Breast epithelium (tissue), 3 donors: Measurements from ENCODE around the gene NDUFS7.

Experiments
- POLR2A ChIP-seq: fragments of 450-650 bp; IDR thresholded peaks from one replicate; pipeline ENCODE4 v1.6.1; 2016; ENCODE audit warnings: antibody characterized with exemption, mild to moderate bottlenecking, moderate library complexity
- POLR2AphosphoS5 ChIP-seq, 3 donors: sonication (generic); formaldehyde crosslinking; IDR thresholded peaks; one replicate each; pipeline ENCODE4 v1.6.1; 2017; ENCODE audit warnings: antibody characterized with exemption in 3 of 3
- TF ChIP-seq, protein P1 (sequence below), 3 donors: fragments of 450-650 bp; IDR thresholded peaks; one replicate each; pipeline ENCODE4 v1.5.1; 2016 to 2017; ENCODE audit warnings: antibody characterized with exemption in 3 of 3, mild to moderate bottlenecking in 3 of 3, moderate library complexity in 3 of 3

- TF ChIP-seq POLR2A (no peak), POLR2AphosphoS5 (IDR thresholded peaks at IDR 0.05) (no peak)
- TF ChIP-seq, protein P1, sequence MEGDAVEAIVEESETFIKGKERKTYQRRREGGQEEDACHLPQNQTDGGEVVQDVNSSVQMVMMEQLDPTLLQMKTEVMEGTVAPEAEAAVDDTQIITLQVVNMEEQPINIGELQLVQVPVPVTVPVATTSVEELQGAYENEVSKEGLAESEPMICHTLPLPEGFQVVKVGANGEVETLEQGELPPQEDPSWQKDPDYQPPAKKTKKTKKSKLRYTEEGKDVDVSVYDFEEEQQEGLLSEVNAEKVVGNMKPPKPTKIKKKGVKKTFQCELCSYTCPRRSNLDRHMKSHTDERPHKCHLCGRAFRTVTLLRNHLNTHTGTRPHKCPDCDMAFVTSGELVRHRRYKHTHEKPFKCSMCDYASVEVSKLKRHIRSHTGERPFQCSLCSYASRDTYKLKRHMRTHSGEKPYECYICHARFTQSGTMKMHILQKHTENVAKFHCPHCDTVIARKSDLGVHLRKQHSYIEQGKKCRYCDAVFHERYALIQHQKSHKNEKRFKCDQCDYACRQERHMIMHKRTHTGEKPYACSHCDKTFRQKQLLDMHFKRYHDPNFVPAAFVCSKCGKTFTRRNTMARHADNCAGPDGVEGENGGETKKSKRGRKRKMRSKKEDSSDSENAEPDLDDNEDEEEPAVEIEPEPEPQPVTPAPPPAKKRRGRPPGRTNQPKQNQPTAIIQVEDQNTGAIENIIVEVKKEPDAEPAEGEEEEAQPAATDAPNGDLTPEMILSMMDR (IDR thresholded peaks at IDR 0.05) = no peak
Measured at GRCh38 chr19:1407528-1408299, 24.0 kb downstream of the NDUFS7 start, which contains the start of gene DAZAP1.
